A673 (cell line): ENCODE data around the gene ABT1.

Experiments used
- EZH2 ChIP-seq: fragments of 200-600 bp; sonication (generic); IDR thresholded peaks from 2 replicates; pipeline ENCODE4 v1.6.1; 2017; ENCODE audit warnings: borderline replicate concordance, low read depth, mild to moderate bottlenecking, mixed read lengths, antibody characterized with exemption, low read length; ENCODE audit not compliant: poor library complexity, severe bottlenecking
- TF ChIP-seq, protein P1 (sequence below): fragments of 300-800, 200-600 bp; sonication (generic); conservative IDR thresholded peaks from 2 replicates; pipeline ENCODE4 v1.5.1; 2017; ENCODE audit warnings: low read depth, mild to moderate bottlenecking, antibody characterized with exemption, low read length, moderate library complexity, mixed read lengths

DNA sequence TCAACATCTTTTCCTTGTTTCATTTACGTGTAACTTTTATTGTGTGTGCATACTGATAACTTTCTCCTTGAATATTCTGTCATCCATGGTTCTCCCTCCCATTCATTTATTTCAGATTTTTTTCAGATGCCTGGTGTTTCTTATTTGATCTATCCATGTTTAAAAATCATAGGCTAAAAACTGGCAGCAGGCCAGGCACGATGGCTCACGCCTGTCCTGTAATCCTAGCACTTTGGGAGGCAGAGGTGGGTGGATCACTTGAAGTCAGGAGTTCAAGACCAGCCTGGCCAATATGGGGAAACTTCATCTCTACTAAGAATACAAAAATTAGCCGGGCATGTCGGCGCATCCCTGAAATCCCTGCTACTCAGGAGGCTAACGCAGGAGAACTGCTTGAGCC, 31.1 kb downstream of the ABT1 start:
- TF ChIP-seq, protein P1, sequence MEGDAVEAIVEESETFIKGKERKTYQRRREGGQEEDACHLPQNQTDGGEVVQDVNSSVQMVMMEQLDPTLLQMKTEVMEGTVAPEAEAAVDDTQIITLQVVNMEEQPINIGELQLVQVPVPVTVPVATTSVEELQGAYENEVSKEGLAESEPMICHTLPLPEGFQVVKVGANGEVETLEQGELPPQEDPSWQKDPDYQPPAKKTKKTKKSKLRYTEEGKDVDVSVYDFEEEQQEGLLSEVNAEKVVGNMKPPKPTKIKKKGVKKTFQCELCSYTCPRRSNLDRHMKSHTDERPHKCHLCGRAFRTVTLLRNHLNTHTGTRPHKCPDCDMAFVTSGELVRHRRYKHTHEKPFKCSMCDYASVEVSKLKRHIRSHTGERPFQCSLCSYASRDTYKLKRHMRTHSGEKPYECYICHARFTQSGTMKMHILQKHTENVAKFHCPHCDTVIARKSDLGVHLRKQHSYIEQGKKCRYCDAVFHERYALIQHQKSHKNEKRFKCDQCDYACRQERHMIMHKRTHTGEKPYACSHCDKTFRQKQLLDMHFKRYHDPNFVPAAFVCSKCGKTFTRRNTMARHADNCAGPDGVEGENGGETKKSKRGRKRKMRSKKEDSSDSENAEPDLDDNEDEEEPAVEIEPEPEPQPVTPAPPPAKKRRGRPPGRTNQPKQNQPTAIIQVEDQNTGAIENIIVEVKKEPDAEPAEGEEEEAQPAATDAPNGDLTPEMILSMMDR = no peak
- no peak for TF ChIP-seq EZH2
